GM12873 (cell line): Measurements from ENCODE around the gene PRELID1.

Experiments
- TF ChIP-seq, protein P1 (sequence below): IDR thresholded peaks from 2 replicates; pipeline ENCODE4 v1.5.1; 2012; ENCODE audit warnings: low read depth, mild to moderate bottlenecking, moderate library complexity, low read length, control low read depth; ENCODE audit not compliant: insufficient read depth; ENCODE audit errors: missing control alignments

Gene PRELID1

DNA sequence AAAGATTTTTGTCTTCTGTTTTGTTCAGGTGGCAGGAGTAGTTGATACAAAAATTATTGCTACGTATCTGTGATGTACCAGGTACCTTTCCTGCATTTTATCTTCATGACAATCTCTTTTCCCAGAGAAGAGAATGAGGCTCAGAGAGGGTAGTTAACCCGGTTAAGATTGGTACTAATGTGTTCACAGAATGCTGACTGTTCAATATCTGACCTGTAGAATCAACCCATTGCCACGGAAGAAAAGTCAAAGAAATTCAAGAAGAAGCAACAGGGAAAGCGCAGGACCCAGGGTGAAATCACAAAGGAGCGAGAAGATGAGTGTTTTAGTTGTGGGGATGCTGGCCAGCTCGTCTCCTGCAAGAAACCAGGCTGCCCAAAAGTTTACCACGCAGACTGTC lies 11.9 kb upstream of the PRELID1 start:
- TF ChIP-seq, protein P1, sequence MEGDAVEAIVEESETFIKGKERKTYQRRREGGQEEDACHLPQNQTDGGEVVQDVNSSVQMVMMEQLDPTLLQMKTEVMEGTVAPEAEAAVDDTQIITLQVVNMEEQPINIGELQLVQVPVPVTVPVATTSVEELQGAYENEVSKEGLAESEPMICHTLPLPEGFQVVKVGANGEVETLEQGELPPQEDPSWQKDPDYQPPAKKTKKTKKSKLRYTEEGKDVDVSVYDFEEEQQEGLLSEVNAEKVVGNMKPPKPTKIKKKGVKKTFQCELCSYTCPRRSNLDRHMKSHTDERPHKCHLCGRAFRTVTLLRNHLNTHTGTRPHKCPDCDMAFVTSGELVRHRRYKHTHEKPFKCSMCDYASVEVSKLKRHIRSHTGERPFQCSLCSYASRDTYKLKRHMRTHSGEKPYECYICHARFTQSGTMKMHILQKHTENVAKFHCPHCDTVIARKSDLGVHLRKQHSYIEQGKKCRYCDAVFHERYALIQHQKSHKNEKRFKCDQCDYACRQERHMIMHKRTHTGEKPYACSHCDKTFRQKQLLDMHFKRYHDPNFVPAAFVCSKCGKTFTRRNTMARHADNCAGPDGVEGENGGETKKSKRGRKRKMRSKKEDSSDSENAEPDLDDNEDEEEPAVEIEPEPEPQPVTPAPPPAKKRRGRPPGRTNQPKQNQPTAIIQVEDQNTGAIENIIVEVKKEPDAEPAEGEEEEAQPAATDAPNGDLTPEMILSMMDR: no peak

DNA sequence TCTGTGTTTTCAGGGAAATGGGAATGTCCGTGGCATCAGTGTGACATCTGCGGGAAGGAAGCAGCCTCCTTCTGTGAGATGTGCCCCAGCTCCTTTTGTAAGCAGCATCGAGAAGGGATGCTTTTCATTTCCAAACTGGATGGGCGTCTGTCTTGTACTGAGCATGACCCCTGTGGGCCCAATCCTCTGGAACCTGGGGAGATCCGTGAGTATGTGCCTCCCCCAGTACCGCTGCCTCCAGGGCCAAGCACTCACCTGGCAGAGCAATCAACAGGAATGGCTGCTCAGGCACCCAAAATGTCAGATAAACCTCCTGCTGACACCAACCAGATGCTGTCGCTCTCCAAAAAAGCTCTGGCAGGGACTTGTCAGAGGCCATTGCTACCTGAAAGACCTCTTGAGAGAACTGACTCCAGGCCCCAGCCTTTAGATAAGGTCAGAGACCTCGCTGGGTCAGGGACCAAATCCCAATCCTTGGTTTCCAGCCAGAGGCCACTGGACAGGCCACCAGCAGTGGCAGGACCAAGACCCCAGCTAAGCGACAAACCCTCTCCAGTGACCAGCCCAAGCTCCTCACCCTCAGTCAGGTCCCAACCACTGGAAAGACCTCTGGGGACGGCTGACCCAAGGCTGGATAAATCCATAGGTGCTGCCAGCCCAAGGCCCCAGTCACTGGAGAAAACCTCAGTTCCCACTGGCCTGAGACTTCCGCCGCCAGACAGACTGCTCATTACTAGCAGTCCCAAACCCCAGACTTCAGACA lies 9.6 kb upstream of the PRELID1 start:
- TF ChIP-seq, protein P1: no peak

DNA sequence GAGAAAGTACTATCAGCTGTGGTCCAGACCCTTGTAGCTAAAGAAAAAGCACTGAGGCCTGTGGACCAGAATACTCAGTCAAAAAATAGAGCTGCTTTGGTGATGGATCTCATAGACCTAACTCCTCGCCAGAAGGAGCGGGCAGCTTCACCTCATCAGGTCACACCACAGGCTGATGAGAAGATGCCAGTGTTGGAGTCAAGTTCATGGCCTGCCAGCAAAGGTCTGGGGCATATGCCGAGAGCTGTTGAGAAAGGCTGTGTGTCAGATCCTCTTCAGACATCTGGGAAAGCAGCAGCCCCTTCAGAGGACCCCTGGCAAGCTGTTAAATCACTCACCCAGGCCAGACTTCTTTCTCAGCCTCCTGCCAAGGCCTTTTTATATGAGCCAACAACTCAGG lies 9.0 kb upstream of the PRELID1 start:
- TF ChIP-seq, protein P1: no peak

DNA sequence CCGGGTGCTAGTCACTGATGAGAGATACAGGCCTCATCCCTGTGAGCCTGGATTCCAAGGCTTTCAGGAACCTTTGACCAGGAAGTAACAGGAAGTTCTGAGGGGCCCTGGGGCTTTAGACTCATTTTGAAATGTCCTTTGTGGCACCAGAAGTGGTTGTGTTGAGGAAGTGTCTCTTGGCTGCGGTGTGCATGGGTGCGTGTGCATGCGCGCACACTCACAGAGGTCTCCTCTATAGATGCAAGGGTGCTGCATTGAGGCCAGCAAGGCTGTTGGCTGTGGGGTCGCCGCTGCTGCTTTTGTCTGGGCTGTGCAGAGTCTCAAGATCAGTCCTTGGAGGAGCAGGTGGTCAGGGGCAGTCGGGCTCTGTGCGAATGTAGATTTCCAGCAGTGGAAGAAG lies 7.7 kb upstream of the PRELID1 start:
- TF ChIP-seq, protein P1: no peak

DNA sequence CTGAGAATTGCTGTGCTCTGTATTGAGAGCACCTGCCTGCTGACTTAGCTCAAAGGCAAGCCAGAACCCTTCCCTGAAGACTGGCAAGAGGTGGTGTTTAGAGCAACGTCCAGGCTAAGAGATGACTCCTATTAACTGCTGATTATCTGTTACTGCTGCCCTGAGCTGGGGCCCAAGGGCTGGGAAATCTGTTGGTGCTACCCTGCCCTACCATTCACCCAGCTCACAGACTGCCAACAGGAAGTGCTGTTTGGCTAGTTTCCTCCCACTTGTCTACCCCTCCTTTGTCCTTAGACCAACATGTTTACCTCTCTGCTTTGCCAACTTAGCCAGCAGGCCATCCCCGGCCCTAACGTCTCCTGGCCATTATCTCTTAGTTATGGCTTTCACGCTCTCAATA lies 7.0 kb upstream of the PRELID1 start:
- TF ChIP-seq, protein P1: no peak

DNA sequence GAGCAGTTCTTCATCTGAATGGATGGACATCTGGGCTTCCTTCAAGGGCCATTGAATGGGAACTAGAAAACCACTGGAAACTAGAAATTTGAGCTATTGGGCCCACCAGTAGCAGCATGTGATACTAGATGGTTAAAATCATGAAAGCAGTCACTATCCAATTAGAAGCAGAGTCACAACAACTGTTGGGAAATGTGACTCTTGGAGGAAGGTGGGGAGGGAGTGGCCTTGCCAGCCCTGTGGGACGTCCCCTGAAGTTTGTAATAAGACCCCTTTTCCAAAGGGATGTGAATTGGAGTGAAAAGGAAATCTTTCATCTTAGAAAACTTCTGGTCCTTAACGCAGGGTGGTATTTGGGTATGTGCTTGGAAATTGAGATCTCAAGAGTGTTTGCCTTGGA lies 5.7 kb upstream of the PRELID1 start:
- TF ChIP-seq, protein P1: no peak

DNA sequence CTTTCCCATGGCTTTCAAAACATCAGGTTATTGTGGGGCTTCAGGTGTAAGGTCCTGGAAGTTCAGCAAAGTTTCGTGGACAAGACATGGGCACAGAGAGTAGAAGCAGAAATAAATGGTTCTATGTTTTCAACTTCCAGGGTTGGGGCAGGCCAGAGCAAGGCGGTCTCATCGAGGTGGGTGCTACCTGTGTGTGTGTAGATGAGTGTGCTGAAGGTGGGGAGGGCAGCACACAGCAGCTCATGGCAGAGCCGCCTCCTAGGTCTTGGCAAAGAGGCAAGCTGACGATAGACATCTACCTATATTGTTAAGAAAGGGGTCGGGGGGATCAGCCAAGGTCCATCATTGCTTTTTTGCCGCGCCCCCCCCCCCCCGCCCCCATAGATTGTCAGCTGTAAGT lies 3.9 kb upstream of the PRELID1 start:
- TF ChIP-seq, protein P1: no peak
